SK-N-SH (cell line): Measurements from ENCODE around the gene MYPOP. TPM values are rescaled to one million over a fixed set of nuclear protein-coding genes. Genes with fewer than 3 reads are reported as not detected.

Source experiments
- CTCF ChIA-PET: fragments of 300-600, 350-600 bp; formaldehyde crosslinking; extraction: SDS; loops from one replicate; lab custom pipeline; 2021; lab: Yijun Ruan, JAX
- POLR2A ChIA-PET: fragments of 350-600 bp; sonication (Branson Sonifier 250); formaldehyde crosslinking; extraction: SDS; loops from one replicate; lab custom pipeline; 2020; ENCODE audit warnings: antibody characterized with exemption, inconsistent platforms; lab: Yijun Ruan, JAX
- DNase-seq: peaks from one replicate; pipeline ENCODE4 v3.0.0; 2012
- H2AFZ ChIP-seq: fragments of 200-600 bp; sonication (generic); 2 replicates; pipeline ENCODE4 v1.8.1; 2016; ENCODE audit warnings: antibody characterized with exemption, mild to moderate bottlenecking, low read depth
- H3F3A ChIP-seq: fragments of 200-600 bp; sonication (generic); replicated peaks from 2 replicates; pipeline ENCODE3; 2016; ENCODE audit warnings: antibody characterized with exemption, mild to moderate bottlenecking; ENCODE audit not compliant: insufficient read depth
- H3K27ac ChIP-seq, 2 experiments: fragments of 200-500 bp in 1 of 2; fragments of 200-600 bp in 1 of 2; sonication (Bioruptor generic) in 1 of 2; sonication (generic), shearing (Covaris generic) in 1 of 2; 2 replicates each; pipeline versions ENCODE4 v1.5.1 to v1.6.1; 2014 to 2016; ENCODE audit warnings: low read depth in 2 of 2, inconsistent platforms in 1 of 2, low read length in 1 of 2, mild to moderate bottlenecking in 1 of 2, mixed read lengths in 1 of 2
- H3K27me3 ChIP-seq: fragments of 200-600 bp; sonication (generic), shearing (Covaris generic); 2 replicates; pipeline ENCODE4 v1.6.1; 2016; ENCODE audit warnings: mixed run types; ENCODE audit not compliant: insufficient read depth
- H3K36me3 ChIP-seq, 2 experiments: fragments of 200-500 bp in 1 of 2; fragments of 200-600 bp in 1 of 2; sonication (Bioruptor generic) in 1 of 2; sonication (generic) in 1 of 2; replicated peaks in 1 of 2; 2 replicates each; pipeline versions ENCODE3 to v1.5.1; 2014 to 2016; ENCODE audit warnings: low read length in 1 of 2, mild to moderate bottlenecking in 1 of 2; ENCODE audit not compliant: insufficient read depth in 2 of 2, control insufficient read depth in 1 of 2
- H3K4me1 ChIP-seq, 2 experiments: fragments of 200-500 bp in 1 of 2; fragments of 200-600 bp in 1 of 2; sonication (Bioruptor generic) in 1 of 2; sonication (generic), shearing (Covaris generic) in 1 of 2; 2 replicates each; pipeline versions ENCODE4 v1.5.1 to v1.6.1; 2014 to 2016; ENCODE audit warnings: low read depth in 1 of 2, low read length in 1 of 2, mixed run types in 1 of 2; ENCODE audit not compliant: insufficient read depth in 2 of 2, control insufficient read depth in 1 of 2
- H3K4me2 ChIP-seq: fragments of 200-600 bp; sonication (generic), shearing (Covaris generic); 2 replicates; pipeline ENCODE4 v1.6.1; 2017; ENCODE audit warnings: mixed run types
- H3K4me3 ChIP-seq, 2 experiments: fragments of 200-500 bp in 1 of 2; fragments of 200-600 bp in 1 of 2; sonication (Bioruptor generic) in 1 of 2; sonication (generic), shearing (Covaris generic) in 1 of 2; 2 replicates each; pipeline versions ENCODE4 v1.5.1 to v1.8.1; 2014 to 2016; ENCODE audit warnings: low read depth in 2 of 2, inconsistent platforms in 1 of 2, low read length in 1 of 2, mild to moderate bottlenecking in 1 of 2, mixed read lengths in 1 of 2, moderate library complexity in 1 of 2
- H3K79me2 ChIP-seq: fragments of 200-600 bp; sonication (generic); 2 replicates; pipeline ENCODE4 v1.8.1; 2017; ENCODE audit warnings: mild to moderate bottlenecking; ENCODE audit not compliant: insufficient read depth
- H3K9ac ChIP-seq: fragments of 200-600 bp; sonication (generic); 2 replicates; pipeline ENCODE4 v1.6.1; 2017; ENCODE audit warnings: mixed run types
- H3K9me2 ChIP-seq: fragments of 200-600 bp; sonication (generic); 2 replicates; pipeline ENCODE4 v1.6.1; 2017; ENCODE audit warnings: mixed run types
- H3K9me3 ChIP-seq: fragments of 200-600 bp; sonication (generic); 2 replicates; pipeline ENCODE4 v1.6.1; 2017; ENCODE audit warnings: mixed run types, mild to moderate bottlenecking, moderate library complexity
- H4K20me1 ChIP-seq: fragments of 200-600 bp; sonication (generic); 2 replicates; pipeline ENCODE4 v1.6.1; 2017; ENCODE audit warnings: mild to moderate bottlenecking, mixed run types; ENCODE audit not compliant: insufficient read depth
- EZH2phosphoT487 ChIP-seq: fragments of 200-600 bp; sonication (generic); IDR thresholded peaks from 2 replicates; pipeline ENCODE4 v1.6.1; 2017; ENCODE audit warnings: low read depth, mixed run types, mild to moderate bottlenecking, antibody characterized with exemption, moderate library complexity, borderline replicate concordance
- FOSL2 ChIP-seq: IDR thresholded peaks from 2 replicates; pipeline ENCODE4 v1.4.0; 2012; ENCODE audit warnings: low read depth, mild to moderate bottlenecking, moderate library complexity, borderline replicate concordance
- FOXJ3 ChIP-seq: sonication (generic); formaldehyde crosslinking; IDR thresholded peaks from 2 replicates; pipeline ENCODE4 v1.5.1; 2020; ENCODE audit warnings: mild to moderate bottlenecking, missing genetic modification reagents
- GABPA ChIP-seq: IDR thresholded peaks from 2 replicates; pipeline ENCODE4 v1.4.0; 2012; ENCODE audit warnings: low read depth, mild to moderate bottlenecking
- IRF3 ChIP-seq: fragments of 150-350 bp; IDR thresholded peaks from 2 replicates; pipeline ENCODE4 v1.6.1; 2016; ENCODE audit warnings: mild to moderate bottlenecking, low read depth, low read length
- JUND ChIP-seq: IDR thresholded peaks from 2 replicates; pipeline ENCODE4 v1.4.0; 2012
- MXI1 ChIP-seq: IDR thresholded peaks from 2 replicates; pipeline ENCODE4 v1.6.1; 2012; ENCODE audit warnings: mild to moderate bottlenecking, low read depth, low read length, improper control_type of control experiment
- SIN3A ChIP-seq: IDR thresholded peaks from 2 replicates; pipeline ENCODE4 v1.6.1; 2012; ENCODE audit warnings: low read depth, mild to moderate bottlenecking, low read length, moderate library complexity, borderline replicate concordance
- SMC3 ChIP-seq: IDR thresholded peaks from 2 replicates; pipeline ENCODE4 v1.6.1; 2012; ENCODE audit warnings: low read depth, low read length, improper control_type of control experiment
- TEAD4 ChIP-seq: IDR thresholded peaks from 2 replicates; pipeline ENCODE4 v1.4.0; 2012; ENCODE audit warnings: mild to moderate bottlenecking, borderline replicate concordance; ENCODE audit not compliant: insufficient read depth
- WGBS: methylation state at CpG from one replicate; pipeline ENCODE4 v1.1.6; 2017; ENCODE audit warnings: low lambda C conversion rate; 5-methylcytosine and 5-hydroxymethylcytosine counted together
- polyA plus RNA-seq, 3 experiments: library from polyadenylated mRNA; depleted of rRNA; stranded (reverse); fragments of >200 nt; gene quantifications; 2 replicates each; pipeline ENCODE4 v1.2.3, GENCODE V29; 2012
- TF ChIP-seq, protein P1 (sequence below): IDR thresholded peaks from 2 replicates; pipeline ENCODE4 v1.4.0; 2012; ENCODE audit warnings: low read depth, borderline replicate concordance

The MYPOP gene
- polyA plus RNA-seq, 1 of the 3 experiments (the other 2 are of a cell fraction), result 5.1 TPM

- TF ChIP-seq FOXJ3 (CRISPR knock-in tag), result no peak
Measured at GRCh38 chr19:45847663-45848062, 54.8 kb downstream of the MYPOP start (continued).

GRCh38 chr19:45842198-45842597, 60.2 kb downstream of the MYPOP start:
- no peaks in the 10 kb centered on the region for H3K27me3 ChIP-seq
- peaks cover 3% of the 10 kb centered on the region for H3F3A ChIP-seq
- H2AFZ ChIP-seq, result no peak overlapping the region
- H3K36me3 ChIP-seq, result peaks cover 62 to 71% of the 10 kb centered on the region in 2 experiments
- no peaks in the 10 kb centered on the region for H3K4me1 ChIP-seq
- no peak overlapping the region for H3K4me2 ChIP-seq
- POLR2A ChIA-PET, result no interaction called here
- H3K9ac ChIP-seq, result no peak overlapping the region
- no peak overlapping the region for H3K27ac ChIP-seq
- TF ChIP-seq IRF3, result no peak
- no peak for TF ChIP-seq GABPA
- no peak for TF ChIP-seq EZH2phosphoT487
- TF ChIP-seq, protein P1, sequence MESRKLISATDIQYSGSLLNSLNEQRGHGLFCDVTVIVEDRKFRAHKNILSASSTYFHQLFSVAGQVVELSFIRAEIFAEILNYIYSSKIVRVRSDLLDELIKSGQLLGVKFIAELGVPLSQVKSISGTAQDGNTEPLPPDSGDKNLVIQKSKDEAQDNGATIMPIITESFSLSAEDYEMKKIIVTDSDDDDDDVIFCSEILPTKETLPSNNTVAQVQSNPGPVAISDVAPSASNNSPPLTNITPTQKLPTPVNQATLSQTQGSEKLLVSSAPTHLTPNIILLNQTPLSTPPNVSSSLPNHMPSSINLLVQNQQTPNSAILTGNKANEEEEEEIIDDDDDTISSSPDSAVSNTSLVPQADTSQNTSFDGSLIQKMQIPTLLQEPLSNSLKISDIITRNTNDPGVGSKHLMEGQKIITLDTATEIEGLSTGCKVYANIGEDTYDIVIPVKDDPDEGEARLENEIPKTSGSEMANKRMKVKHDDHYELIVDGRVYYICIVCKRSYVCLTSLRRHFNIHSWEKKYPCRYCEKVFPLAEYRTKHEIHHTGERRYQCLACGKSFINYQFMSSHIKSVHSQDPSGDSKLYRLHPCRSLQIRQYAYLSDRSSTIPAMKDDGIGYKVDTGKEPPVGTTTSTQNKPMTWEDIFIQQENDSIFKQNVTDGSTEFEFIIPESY, result no peak
- no peak for TF ChIP-seq FOSL2
- no peak for TF ChIP-seq MXI1
- no peak for TF ChIP-seq SMC3
- no peak for TF ChIP-seq TEAD4
- no peak for TF ChIP-seq JUND
- TF ChIP-seq SIN3A, result no peak
- no peak for DNase-seq
- CTCF ChIA-PET, result interaction anchor here (0.7 to 2.8 kb wide), 5 partner anchors 16 to 593 kb away, joined by 3 to 20 read pairs (median 3); no protein-coding TSS in a partner anchor
- 97% methylated on average over 13 of the region's 14 CpGs for WGBS
- H4K20me1 ChIP-seq, result no peaks in the 10 kb centered on the region
- H3K4me3 ChIP-seq, result no peak overlapping the region
- H3K79me2 ChIP-seq, result peaks cover 4% of the 10 kb centered on the region; the same call in 1 of the 2 replicates
- H3K9me2 ChIP-seq, result no peaks in the 10 kb centered on the region
- H3K9me3 ChIP-seq, result no peaks in the 10 kb centered on the region

Other genes with a start within 250 kb of the MYPOP start
- 1.3 and 1.4 TPM in 2 replicates for gene GIPR, start 234.4 kb downstream of the MYPOP start, polyA plus RNA-seq (2012; rRNA removed)
- 1,248 and 1,471 TPM in 2 replicates for gene SNRPD2, start 210.7 kb downstream of the MYPOP start, polyA plus RNA-seq (2012; rRNA removed)
- 17.6 and 19.1 TPM in 2 replicates for gene QPCTL, start 209.9 kb downstream of the MYPOP start, polyA plus RNA-seq (2012; rRNA removed)
- 2.8 and 5.6 TPM in 2 replicates for gene FBXO46, start 171.7 kb downstream of the MYPOP start, polyA plus RNA-seq (2012; rRNA removed)
- gene MEIOSIN, start 169.2 kb downstream of the MYPOP start, polyA plus RNA-seq (2012; rRNA removed), result 0.03 and 0.06 TPM in 2 replicates
- 6.4 and 8.4 TPM in 2 replicates for gene SIX5, start 133.4 kb downstream of the MYPOP start, polyA plus RNA-seq (2012; rRNA removed)
- 86.4 and 92.2 TPM in 2 replicates for gene DMPK, start 120.1 kb downstream of the MYPOP start, polyA plus RNA-seq (2012; rRNA removed)
- gene DMWD, start 109.8 kb downstream of the MYPOP start, polyA plus RNA-seq (2012; rRNA removed), result 39.3 and 40.6 TPM in 2 replicates
- gene RSPH6A, start 87.3 kb downstream of the MYPOP start, polyA plus RNA-seq (2012; rRNA removed), result 0.02 TPM in 1 of 2 replicates, not detected in the other
- 76.3 and 92.7 TPM in 2 replicates for gene SYMPK, start 39.5 kb downstream of the MYPOP start, polyA plus RNA-seq (2012; rRNA removed)
- 0.97 and 1.5 TPM in 2 replicates for gene FOXA3, start 38.3 kb downstream of the MYPOP start, polyA plus RNA-seq (2012; rRNA removed)
- 11.8 and 16.8 TPM in 2 replicates for gene IRF2BP1, start 16.5 kb downstream of the MYPOP start, polyA plus RNA-seq (2012; rRNA removed)
- not detected in 2 replicates for gene NANOS2, start 12.2 kb upstream of the MYPOP start, polyA plus RNA-seq (2012; rRNA removed)
- gene NOVA2, start 71.3 kb upstream of the MYPOP start, polyA plus RNA-seq (2012; rRNA removed), result 1.3 and 1.9 TPM in 2 replicates
- 6.8 and 7.6 TPM in 2 replicates for gene CCDC61, start 92.9 kb upstream of the MYPOP start, polyA plus RNA-seq (2012; rRNA removed)
- not detected in 2 replicates for gene PGLYRP1, start 120.4 kb upstream of the MYPOP start, polyA plus RNA-seq (2012; rRNA removed)
- not detected in 2 replicates for gene IGFL4, start 138.4 kb upstream of the MYPOP start, polyA plus RNA-seq (2012; rRNA removed)
- not detected in 2 replicates for gene IGFL3, start 222.1 kb upstream of the MYPOP start, polyA plus RNA-seq (2012; rRNA removed)
- 0.21 and 0.23 TPM in 2 replicates for gene IGFL2, start 245.6 kb upstream of the MYPOP start, polyA plus RNA-seq (2012; rRNA removed)